Smooth muscle cell of the brain vasculature (primary cell): ENCODE results near the gene CNTNAP4.

Experiments used
- DNase-seq: peaks from one replicate; pipeline ENCODE4 v3.0.0-alpha.2; 2012; ENCODE audit warnings: low read depth, low spot score

CNTNAP4 gene

GRCh38 chr16:76309639-76310335 is 32.6 kb downstream of the CNTNAP4 start:
- no peak for DNase-seq

GRCh38 chr16:76311260-76311659 is 34.1 kb downstream of the CNTNAP4 start:
- DNase-seq = no peak

- DNase-seq = no peak
Measured at GRCh38 chr16:76318565-76318964, 41.4 kb downstream of the CNTNAP4 start.

- DNase-seq = no peak
Measured at GRCh38 chr16:76329106-76329505, 51.9 kb downstream of the CNTNAP4 start.

DNA sequence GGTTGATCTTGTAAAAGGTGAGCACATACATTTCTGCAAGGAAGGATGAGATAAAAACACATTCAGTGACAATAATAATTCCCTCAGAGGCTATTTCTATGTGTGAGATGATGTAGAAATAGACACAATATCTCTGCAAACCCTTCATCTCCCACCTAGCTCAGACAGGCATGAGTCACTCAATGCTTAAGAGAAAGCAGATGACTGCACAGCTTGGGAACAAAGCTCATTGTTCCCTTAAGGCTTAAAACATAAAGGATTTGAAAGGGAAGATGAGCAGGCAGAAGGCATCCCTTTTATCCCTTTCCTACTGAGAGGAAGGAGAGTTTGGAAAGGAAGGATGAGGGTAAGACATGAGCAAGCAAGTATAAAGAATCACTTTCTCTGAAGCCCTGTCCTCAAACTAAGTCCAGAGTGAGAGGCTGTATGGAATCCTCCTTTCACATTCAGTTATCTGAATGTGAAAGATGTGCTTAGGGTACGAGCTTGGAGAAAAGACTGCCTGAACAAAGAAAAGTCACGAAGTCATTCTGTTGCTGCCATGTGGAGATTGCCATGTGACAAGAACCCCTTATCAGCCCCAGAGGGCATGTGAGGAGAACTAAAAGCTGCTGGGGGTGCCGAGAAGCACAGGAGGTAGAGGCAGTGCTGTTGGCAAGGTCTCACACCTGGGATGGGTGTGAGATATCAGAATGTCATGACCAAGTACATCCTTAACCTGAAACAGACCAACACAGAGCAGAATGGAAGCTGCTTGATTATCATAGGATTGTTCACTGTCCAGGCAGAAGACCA is 58.2 kb downstream of the CNTNAP4 start:
- DNase-seq = no peak

DNA sequence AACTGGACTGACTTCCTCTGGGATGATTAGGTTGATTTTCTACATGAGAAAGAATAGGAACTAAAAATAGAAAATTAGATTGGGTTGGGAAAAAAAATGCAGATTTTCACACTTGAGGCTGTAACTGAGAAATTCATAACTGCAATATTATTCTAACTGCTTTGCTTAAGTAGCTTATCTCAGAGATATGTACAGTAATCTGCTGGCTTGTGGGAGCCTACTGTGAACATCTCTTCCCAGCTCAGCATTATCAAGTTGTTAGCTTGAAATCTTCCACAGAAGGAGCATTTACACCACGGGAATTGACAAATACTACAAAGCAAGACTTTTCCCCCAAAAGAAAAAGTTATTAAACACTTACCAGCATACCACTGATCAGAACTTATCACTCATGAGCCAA is 58.9 kb downstream of the CNTNAP4 start:
- DNase-seq = no peak

DNA sequence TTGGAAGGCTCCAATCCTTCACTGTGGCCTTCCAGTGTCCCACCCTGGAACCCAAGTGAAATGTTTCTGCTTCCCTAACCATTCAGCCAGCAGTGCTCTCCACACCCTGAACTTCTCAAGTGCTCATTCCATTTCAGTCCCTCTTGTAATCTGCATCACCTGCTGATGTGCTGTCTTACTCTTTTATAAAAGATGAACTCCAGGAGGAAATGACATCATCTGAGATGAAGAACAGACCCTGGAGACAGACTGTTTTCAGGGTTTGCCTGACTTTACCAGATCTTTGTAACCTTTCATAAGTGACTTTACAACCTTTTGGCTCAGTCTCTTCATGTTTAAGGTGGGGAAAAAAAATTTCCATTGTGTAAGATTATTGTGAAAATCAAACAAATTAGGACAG is 61.3 kb downstream of the CNTNAP4 start:
- no peak for DNase-seq

- DNase-seq = no peak
Measured at GRCh38 chr16:76343769-76344168, 66.6 kb downstream of the CNTNAP4 start.

DNA sequence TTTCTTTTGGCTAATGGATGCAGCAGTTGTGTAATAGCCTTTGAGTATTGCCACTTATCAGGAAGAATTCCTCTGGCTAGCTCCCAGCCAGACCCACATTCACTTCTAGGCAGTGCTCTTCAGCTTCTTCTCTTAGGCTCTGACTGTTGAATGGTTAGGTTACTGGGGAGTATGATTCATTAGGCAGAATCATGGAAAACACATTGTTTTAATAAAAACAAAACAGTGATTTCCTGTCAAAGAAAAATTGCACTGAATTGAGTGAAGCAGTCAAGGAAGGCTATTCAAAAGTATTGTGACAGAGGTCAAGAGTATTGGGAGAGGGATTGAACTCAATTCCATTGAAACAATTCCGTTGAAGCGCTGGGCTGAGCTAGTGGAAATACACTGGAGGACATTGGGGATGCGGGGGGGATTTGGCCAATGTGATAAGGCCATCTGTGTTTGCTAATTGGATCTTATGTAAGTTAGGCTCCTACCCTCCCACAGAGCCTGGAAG is 68.0 kb downstream of the CNTNAP4 start:
- no peak for DNase-seq

DNA sequence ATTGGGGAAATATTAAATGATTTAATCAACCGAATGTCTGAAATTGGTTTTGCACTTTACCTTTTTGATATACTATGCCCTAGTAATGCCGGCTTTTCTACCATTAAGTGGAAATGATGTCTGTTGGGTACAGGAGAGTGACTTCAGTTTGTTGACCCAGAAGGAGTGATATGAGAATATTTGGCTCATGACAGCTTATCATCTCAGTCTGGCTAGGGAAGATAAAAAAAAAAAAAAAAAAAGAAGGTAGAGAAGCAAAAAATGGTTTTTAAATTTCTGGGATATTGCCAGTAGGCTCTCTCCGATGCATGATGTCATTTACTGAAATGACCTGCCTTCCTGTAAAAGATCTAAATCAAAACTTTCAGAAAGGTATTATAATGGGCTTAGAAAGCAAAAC is 69.0 kb downstream of the CNTNAP4 start:
- no peak for DNase-seq

GRCh38 chr16:76351441-76351840 is 74.2 kb downstream of the CNTNAP4 start:
- no peak for DNase-seq

GRCh38 chr16:76360404-76360803 is 83.2 kb downstream of the CNTNAP4 start:
- no peak for DNase-seq

GRCh38 chr16:76370344-76370743 is 93.1 kb downstream of the CNTNAP4 start:
- no peak for DNase-seq

DNA sequence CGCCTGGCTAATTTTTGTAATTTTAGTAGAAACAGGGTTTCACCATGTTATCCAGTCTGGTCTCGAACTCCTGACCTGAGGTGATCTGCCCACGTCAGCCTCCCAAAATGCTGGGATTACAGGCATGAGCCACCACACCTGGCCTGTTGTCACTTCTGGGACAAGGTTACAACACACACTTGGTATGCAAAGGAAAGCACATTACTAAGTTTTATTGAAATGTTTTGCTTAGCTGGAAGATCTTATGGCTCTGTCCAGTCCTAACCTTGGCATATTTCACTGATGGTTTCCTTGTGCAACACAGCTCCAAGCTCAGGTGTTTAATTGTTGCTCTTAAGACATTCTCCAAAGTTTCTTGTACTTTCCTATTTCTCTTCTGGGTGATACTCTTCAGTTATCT is 94.2 kb downstream of the CNTNAP4 start:
- DNase-seq = no peak

DNA sequence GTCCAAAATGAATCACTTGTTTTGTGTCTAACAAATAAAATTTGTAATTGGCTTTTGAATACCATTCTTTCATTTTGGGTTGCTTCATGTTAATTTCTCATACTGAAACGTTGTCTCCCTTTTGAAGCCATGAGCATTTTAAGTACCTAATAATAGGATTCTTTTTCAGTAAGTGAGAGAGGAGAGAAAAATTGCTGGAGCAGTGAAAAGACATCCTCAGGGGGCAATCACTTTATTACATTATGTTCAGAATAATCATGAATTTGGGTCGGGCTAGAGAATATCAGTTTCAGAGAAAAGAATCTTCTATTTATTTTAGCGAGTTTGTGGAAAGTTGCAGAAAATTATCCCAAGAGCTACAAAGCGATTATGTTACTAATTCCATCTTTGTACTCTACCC is 96.8 kb downstream of the CNTNAP4 start:
- no peak for DNase-seq

DNA sequence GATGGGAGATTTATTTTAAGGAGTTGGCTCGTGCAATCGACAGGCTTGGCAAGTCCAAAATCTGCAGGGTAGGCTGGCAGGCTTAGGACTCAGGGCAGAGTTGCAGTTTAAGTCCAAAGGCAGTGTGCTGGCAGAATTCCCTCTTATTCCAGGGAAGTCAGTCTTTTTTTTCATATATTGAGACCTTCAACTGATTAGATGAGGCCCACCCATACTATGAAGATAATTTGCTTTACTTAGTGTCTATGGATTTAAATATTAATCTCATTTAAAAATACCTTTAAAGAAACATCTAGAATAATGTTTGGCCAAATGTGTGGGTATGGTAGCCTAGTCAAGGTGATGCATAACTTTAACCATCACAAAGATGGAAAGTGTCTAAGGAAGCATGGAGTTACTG is 99.8 kb downstream of the CNTNAP4 start:
- no peak for DNase-seq

DNA sequence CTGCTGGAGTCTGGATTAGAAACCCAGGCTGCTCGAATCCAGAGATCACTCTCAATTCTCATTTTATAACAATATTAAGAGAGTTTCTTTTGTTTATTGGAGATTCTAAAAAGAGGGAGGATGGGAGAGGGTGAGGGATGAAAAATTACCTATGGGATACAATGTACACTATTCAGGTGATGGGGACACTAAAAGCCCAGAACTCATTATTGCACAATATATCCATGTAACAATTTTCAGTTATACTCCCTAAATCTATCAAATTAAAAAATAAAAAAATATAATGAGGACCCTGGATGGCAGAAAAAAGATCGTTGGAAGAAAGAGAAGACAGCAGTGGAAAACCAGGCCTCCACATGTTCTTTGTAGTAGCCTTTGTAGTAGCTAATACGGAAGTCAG is 100.8 kb downstream of the CNTNAP4 start:
- no peak for DNase-seq

GRCh38 chr16:76381096-76381495 is 103.9 kb downstream of the CNTNAP4 start:
- DNase-seq = no peak

GRCh38 chr16:76385601-76386230 is 108.5 kb downstream of the CNTNAP4 start:
- DNase-seq = no peak

GRCh38 chr16:76386784-76387183 is 109.6 kb downstream of the CNTNAP4 start:
- DNase-seq = no peak

DNA sequence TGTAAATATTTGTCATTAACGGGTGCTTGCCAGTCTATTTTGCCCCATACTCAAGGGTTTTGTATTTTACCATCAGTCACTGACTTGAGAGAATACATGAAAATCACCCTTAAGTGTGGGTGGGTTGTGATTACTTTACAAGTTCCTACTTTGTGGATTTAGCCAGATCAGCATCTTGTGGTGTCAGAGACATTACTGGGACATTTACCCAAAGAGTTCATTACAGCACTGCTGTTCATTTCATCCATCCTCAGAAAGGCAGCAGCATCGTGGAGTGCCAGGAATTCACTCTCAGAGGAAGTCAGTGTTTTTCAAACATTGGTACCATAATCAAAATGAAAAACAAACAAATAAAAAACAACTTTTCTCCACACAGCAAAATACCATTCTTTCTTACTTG is 110.8 kb downstream of the CNTNAP4 start:
- DNase-seq = no peak

GRCh38 chr16:76389126-76389525 is 111.9 kb downstream of the CNTNAP4 start:
- no peak for DNase-seq

DNA sequence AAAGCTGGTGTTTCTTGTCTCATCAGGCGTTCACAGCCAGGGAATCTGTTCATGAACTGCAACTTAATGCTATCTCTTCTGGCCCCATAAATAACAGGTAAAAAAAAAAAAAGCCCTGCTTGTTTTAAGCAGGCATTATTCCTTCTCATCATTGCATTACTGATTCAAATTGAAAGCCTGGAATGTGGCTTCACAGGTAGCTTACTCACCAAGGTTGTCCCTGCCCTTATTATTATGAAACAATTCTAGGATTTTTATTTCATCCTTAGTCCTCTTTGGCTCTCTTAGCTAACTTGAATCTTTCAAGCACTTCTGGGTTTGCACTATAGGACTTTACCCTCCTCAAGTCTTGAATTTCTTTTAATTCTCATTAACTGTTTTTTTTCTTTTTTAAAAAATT is 113.3 kb downstream of the CNTNAP4 start:
- no peak for DNase-seq
